ENCODE measurements around the gene PYGM.

Gene PYGM

DNA sequence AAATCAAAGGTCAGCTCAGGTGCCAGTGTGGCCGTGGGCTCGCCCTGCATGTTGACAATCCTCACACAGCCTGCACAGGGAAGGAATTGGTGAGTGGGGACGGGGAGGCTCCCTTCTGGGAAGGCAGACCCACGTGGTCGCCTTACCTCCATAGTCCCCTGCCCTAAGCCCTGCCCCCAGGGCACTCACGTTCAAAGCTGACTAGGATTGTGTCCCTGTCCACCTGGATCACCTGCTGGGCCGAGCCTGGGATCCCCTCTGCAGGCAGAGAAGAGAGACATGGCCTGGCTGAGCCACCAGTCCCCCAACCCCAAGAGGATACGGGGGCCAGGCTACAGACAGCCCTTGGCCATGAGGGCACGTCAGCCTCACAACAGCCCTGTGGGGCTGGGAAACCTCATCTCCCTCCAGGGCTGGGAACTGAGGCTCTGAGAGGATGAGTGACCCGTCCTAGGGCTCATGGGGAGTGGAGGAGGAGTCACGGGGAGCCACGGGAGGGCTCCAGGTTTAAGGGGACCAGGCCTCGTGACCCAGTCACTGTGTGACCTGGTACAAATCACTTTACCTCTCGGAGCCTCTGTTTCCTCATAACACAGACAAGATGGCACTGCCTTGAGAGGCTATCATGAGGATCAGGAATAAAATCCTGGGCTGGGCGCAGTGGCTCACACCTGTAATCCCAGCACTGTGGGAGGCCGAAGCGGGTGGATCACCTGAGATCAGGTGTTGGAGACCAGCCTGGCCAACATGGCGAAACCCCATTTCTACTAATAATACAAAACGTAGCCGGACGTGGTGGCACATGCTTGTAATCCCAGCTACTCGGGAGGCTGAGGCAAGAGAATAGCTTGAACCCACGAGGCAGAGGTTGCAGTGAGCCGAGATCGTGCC lies 30.7 kb upstream of the PYGM start:
- no peak for DNase-seq

- DNase-seq: no peak
Measured at GRCh38 chr11:64789331-64790204, 29.8 kb upstream of the PYGM start.

DNA sequence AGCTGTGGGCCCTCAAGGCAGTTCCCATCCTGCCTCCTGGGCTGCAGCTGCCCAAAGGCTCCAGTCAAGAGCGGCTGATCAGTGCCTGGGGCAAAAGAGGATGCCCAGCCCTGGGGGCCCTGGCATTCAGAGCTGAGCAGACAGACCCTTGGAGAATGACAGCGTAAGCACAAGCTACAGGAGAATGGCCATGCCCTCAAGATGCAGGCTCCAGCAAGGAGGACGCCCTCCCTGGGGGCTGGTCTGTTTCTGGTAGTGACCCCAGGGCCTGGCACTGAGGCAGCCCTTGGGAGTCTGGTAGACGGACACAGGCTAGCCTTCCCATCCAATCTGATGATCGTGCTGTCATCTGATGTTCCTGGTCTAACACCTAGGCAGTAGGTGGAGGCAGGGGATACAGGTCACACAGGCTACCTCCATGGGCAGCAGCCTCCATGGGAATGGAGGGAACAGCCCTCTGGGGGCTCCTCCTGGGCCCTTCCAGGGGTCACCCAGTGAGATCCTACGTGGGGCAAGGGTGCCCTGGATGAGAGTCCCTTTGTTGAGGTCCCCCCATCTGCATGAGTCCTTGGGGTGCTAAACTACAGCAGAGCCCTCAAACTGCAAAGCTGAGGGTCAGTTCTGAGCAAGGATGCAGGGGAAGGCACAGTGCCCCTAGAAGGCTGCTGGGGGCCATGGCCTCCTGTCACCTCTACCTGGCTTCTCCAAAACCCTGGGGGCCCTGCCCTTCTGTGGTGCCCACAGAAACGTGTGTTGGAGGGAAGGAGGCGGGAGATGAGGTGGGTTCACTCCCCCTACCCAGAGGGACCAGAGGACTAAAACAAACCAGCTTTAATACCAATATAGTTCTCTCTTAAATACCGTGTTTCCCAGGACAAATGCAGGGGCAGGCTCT lies 28.8 kb upstream of the PYGM start:
- no peak for DNase-seq

- no peak for DNase-seq
Measured at GRCh38 chr11:64787526-64788320, 27.9 kb upstream of the PYGM start.

GRCh38 chr11:64786308-64786707 lies 26.5 kb upstream of the PYGM start:
- DNase-seq: no peak

DNA sequence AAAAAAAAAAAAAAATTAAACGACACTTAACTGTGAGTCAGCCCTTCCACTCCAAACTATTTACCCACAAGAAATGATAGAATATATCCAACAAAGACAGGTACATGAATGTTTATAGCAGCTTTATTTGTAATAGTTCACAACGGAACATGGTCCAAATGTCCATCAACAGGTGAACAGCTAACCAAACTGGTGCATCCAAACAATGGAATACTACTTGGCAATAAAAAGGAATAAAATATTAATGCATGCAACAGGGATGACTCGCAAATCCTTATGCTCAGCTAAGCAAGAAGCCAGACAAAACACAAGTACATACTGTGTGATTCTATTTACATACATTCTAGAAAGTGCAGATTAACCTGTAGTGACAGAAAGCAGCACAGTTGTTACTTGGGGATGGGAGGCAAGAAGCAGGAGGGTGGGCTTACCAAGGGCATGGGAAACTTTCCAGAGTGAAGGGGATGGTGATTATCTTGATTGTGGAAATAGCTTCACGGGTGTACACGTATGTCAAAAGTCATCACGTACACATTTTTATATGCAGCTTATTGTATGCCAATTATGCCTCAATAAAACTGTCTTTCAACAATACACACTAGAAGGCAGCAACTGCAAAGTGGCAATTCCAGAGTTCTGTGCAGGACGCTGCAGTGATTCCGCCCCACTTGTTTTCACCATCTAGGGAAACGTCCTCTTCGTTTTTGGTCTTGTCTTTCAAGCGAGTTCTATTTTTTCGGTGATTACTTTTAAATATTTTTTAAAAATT lies 25.2 kb upstream of the PYGM start:
- no peak for DNase-seq

- peak; percentile 99 for DNase-seq
Measured at GRCh38 chr11:64778473-64779298, 18.9 kb upstream of the PYGM start, which contains the start of gene SF1. Gene SF1 (minus strand): TSS chr11:64778542. CDS start chr11:64778392, 150 bp downstream.

DNA sequence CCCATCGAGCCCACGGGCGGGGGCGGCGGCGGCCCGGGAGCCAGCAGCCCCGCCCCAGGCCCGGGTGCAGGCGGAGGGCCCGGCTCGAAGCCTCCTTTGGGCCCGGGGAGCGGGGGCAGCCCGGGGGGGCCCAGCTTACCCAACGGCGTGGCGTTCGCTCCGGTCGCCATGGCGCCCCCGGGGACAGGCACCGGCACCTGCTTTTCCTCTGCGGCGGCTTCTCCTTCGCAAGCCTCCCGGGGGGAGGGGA lies 18.4 kb upstream of the PYGM start:
- no peak for DNase-seq

DNA sequence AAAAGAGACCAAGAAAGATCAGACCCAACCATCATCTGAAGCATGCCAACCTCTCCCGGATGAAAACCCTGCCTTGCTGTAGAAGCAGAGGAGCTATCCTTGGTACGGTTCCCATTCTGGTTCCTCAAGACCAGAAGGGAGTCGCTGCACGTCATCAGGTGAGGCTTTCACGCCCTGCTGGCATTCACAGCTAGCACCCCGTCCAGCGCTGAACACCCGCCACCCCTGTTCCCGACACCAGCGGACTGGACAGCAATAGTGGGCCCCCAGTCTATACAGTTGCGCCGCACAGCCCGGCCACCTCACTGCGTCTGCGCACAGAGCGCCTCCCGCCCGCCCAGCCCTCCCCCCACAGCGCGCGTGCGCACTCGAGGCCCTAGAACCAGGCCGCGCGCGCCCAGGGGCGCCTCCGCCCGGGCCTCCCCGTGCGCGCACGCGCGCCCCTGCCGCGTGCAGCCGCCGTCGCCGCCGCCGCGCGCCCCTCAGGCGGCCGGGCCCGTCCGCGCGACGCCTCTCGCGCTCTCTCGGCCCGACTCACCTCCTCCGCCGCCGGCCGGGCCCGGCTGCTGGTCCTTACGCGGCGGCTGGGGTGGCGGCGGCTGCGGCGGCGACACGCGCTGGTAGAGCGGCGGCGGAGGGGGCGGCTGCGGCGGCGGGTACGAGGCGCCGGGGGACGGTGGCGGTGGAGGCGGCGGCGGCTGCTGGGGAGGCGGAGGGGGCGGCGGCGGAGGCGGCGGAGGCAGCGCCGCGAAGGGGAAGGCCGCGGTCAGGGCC lies 17.9 kb upstream of the PYGM start:
- peak; percentile 80 for DNase-seq

DNA sequence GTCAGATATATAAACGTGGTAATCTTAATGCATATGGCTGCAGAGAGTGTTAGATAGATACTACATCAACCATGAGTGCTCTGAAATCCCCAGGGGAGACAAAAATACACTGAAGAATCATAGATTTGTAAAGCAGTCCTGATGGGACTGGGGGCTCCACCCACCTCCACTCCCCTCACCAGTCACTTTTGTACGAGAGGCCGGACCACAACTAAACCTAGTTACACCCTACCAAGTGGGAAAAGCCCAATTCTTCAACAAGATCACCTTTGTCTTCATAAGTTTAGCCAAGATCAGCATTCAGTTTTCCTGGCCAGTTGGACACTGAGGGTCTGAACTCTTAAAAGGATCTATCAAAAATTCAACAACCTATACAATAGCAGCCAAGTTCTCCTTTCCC lies 17.1 kb upstream of the PYGM start:
- DNase-seq: no peak

DNA sequence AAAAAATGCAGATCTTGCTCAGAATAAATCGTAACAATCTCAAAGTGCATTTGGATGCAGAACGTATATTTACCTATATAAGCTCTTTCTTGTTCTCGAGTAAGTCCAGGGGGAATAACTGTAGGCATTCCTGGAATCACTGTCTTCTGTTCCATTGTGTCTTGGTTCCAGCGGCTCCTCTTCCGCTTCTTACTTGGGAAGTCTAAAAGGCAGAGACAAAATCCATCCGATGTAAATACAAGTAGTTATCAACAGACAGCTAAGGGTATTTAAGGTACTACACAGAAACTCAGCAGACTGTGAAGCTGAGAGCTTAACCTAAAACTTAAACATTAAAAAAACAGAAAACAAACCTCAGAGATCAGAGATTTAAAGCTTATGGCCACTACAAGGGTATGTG lies 16.7 kb upstream of the PYGM start:
- DNase-seq: no peak

DNA sequence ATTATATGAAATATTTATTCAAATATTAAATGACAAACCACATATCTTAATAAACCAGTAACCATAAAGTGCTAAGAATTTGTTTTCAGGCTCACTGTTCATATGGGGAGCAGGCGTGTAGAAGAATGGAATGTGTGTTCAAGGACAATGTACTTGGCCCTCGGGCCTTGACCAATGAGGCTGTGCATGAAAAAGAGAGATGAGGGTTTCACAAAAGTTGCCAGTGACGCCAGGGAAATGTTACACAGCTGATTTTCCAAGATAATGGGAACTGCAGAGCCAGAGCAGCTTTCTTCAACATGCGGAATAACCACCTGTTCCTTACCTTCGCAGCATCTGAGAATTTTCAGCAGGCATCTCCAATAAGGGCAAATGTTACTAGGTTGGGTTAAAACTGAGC lies 14.4 kb upstream of the PYGM start:
- no peak for DNase-seq

- DNase-seq: no peak
Measured at GRCh38 chr11:64772303-64773018, 12.7 kb upstream of the PYGM start.

DNA sequence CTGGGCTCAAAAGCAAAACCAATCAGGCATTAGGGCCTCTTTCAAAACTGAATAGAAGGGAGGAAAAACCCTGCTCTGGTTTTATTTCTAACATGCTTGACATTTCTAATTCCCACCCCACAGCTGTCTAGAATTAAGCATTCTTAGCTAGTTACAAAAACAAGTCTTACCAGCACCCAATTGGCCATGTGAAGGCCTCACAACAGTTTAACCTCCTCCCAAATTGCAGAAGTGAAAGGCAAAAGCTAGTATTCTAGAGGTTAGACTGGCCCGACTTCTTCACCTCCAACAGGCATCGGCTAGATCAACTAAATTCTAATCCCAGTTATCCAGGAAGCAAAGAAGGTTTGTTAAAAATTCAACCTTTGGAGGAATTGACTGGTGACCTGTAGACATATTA lies 12.1 kb upstream of the PYGM start:
- no peak for DNase-seq

DNA sequence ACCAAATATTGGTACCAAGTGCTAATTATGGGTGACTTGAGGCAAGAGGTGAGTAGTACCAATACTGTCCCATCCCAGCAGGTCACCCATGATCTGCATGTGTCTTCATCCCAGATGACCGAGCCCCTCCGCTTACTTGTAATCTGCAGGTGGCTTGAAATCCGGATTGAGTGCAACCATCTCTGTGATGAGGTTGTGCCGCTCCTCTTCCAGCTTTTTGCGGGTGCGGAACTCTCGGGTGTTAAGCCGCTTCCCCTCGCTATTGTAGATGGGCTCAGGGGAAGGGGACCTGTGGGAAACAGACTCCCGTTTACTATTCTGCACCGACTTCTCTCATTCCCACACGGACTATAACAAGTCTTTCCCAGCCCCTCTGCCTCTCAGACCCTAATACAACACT lies 10.3 kb upstream of the PYGM start:
- no peak for DNase-seq

DNA sequence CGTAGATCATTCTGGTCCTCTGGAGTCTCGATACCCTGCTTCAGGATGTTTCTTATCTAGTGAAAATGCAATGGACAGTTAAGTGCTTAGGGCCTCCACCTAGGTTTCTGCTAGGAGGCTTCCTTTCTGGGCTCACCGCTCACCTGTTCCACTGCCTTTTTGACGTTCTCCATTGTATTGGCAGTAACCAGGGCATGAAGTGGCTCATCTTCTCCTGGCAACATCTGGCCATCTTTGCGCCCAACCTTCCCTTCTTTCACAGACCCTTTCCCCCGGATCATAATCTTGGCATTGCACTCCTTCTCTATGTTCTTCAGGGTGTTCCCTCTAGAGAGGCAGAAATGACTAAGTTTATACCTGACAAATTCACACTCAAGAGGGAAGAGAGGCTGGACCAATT lies 9.5 kb upstream of the PYGM start:
- no peak for DNase-seq

DNA sequence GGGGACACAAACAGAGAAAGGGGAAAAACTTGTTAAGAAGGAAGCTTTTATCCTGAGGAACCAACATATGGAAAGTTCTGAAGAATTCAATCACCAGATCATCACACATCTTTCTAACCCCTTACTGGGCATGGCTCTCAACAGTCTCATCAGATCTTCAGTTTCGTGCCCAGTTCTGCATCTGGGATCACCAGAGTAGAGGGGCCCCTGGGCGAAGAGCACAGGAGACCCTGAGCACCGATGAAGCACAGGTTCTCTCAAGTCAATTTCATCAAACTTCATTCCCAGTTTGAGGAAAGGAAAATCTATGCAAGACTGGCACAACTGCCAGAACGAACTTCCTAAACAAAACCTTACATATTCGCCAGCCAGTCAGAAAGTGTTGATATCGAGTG lies 8.5 kb upstream of the PYGM start:
- DNase-seq: no peak

DNA sequence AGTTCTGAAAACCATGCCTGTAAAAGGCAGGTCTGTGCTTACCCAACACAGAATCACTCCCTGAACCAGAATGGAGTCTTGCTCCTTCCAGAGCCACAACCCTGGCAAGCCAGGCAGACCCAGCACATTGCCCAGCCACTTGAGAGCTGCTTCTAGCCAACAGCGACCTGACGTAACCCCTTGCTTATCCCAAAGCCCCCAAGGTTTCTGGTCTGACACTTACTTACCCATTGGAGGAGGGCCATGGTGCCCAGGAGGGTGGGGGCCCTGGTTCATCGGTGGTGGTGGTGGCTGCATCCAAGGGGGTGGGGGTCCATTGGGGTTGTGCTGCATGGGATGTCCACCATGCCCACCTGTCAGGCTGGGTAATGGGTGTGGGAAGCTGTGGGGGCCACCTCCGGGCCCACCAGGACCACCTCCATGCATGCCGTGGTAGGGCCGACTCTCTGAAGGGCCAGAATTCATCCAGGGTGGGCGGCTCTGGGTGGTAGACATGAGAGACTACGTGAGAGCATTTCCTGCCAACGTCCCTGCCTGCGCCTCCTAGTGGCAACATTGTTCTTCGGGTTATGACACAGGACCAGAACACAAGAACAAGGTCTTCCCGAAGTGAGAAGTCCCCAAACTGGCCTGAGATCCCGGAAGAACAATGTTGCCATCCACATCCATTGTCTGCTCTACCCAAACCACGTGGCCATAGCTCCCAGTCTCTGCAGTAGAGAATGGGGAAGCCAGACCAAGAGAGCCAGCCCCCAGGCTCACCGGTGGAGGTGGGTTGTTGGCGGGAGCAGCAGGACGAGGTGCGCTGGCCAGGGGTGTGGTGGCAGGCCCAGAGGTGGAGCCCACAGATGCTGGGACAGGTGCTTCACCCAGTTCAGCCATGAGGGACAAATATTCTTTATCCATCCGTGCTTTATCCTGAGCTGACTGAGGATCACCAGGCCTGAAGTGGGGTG lies 7.8 kb upstream of the PYGM start:
- DNase-seq: peak; percentile 16

Data from NCI-H2171 (cell line).